GM12892 (cell line): ENCODE data around the gene CCDC149.

ENCODE experiments used
- POLR2A ChIP-seq: IDR thresholded peaks from 2 replicates; pipeline ENCODE4 v1.6.1; 2011; ENCODE audit warnings: low read depth, low read length, control low read depth
- POLR2AphosphoS5 ChIP-seq: IDR thresholded peaks from 2 replicates; pipeline ENCODE4 v1.6.1; 2011; ENCODE audit warnings: low read depth, low read length, control low read depth

GRCh38 chr4:24783506-24783905 lies 129.3 kb downstream of the CCDC149 start:
- TF ChIP-seq POLR2A (no peak), POLR2AphosphoS5 (no peak)
